WTC11 (cell line): ENCODE data around the gene SYT9. TPM values are rescaled to one million over a fixed set of nuclear protein-coding genes. Genes with fewer than 3 reads are reported as not detected.

Source experiments
- ATAC-seq: fragments of 200-7000 bp; cut with Tn5 transposase; 2 replicates; pipeline ENCODE4 v1.10.0; 2021; ENCODE audit warnings: mild to moderate bottlenecking, moderate library complexity
- CTCF ChIA-PET: fragments of 300-600 bp; sonication (Branson Sonifier 250); formaldehyde crosslinking; loops from one replicate; lab custom pipeline; 2021; ENCODE audit warnings: antibody characterized with exemption; lab: Charles Lee
- POLR2A ChIA-PET: fragments of 350-600 bp; sonication (Branson Sonifier 250); formaldehyde crosslinking; loops from one replicate; lab custom pipeline; 2021; ENCODE audit warnings: antibody characterized with exemption; lab: Charles Lee
- DNase-seq: peaks from one replicate; pipeline ENCODE4 v3.0.0; 2021; ENCODE audit warnings: low spot score
- H3K27ac Mint-ChIP-seq: 2 replicates; pipeline ENCODE4 v1.8.0; 2021; ENCODE audit warnings: mixed read lengths
- H3K27me3 Mint-ChIP-seq: 2 replicates; pipeline ENCODE4 v1.8.0; 2021; ENCODE audit warnings: low read depth, mild to moderate bottlenecking, moderate library complexity, mixed read lengths
- H3K36me3 Mint-ChIP-seq: 2 replicates; pipeline ENCODE4 v1.8.0; 2021; ENCODE audit warnings: mixed read lengths
- H3K4me1 Mint-ChIP-seq: 2 replicates; pipeline ENCODE4 v1.8.0; 2022; ENCODE audit warnings: mixed read lengths
- H3K4me3 Mint-ChIP-seq: 2 replicates; pipeline ENCODE4 v1.8.0; 2021; ENCODE audit warnings: mild to moderate bottlenecking, moderate library complexity, mixed read lengths
- H3K9me3 Mint-ChIP-seq: 2 replicates; pipeline ENCODE4 v1.8.0; 2021; ENCODE audit warnings: mixed read lengths
- AR ChIP-seq: fragments of 250-450 bp; sonication (Bioruptor Pico); IDR thresholded peaks from 2 replicates; pipeline ENCODE4 v1.9.0; 2021; ENCODE audit warnings: mild to moderate bottlenecking
- ARID4B ChIP-seq: sonication (generic); formaldehyde crosslinking; IDR thresholded peaks from 2 replicates; pipeline ENCODE4 v1.8.0; 2023; ENCODE audit warnings: missing genetic modification reagents, mild to moderate bottlenecking, borderline replicate concordance
- ERG ChIP-seq: fragments of 250-450 bp; sonication (Bioruptor Pico); IDR thresholded peaks from 2 replicates; pipeline ENCODE4 v1.8.0; 2021; ENCODE audit warnings: mild to moderate bottlenecking
- FOXK1 ChIP-seq: sonication (generic); formaldehyde crosslinking; IDR thresholded peaks from 2 replicates; pipeline ENCODE4 v1.8.0; 2022; ENCODE audit warnings: mild to moderate bottlenecking, moderate library complexity, missing genetic modification reagents
- GTF2I ChIP-seq: fragments of 250-450 bp; sonication (Bioruptor Pico); conservative IDR thresholded peaks from 2 replicates; pipeline ENCODE4 v1.4.0; 2021; ENCODE audit warnings: mild to moderate bottlenecking
- HMGA2 ChIP-seq: fragments of 250-450 bp; sonication (Bioruptor Pico); IDR thresholded peaks from 2 replicates; pipeline ENCODE4 v1.4.0; 2021; ENCODE audit warnings: mild to moderate bottlenecking, moderate library complexity
- MAX ChIP-seq: sonication (generic); formaldehyde crosslinking; IDR thresholded peaks from 2 replicates; pipeline ENCODE4 v1.8.0; 2022; ENCODE audit warnings: mild to moderate bottlenecking, missing genetic modification reagents
- MYBL2 ChIP-seq: sonication (generic); formaldehyde crosslinking; IDR thresholded peaks from 2 replicates; pipeline ENCODE4 v1.8.1; 2023; ENCODE audit warnings: mild to moderate bottlenecking, moderate library complexity, missing genetic modification reagents
- NR1H2 ChIP-seq: sonication (generic); formaldehyde crosslinking; IDR thresholded peaks from 2 replicates; pipeline ENCODE4 v1.9.0; 2021; ENCODE audit warnings: mild to moderate bottlenecking, moderate library complexity, missing genetic modification reagents
- NR2C2 ChIP-seq: sonication (generic); formaldehyde crosslinking; IDR thresholded peaks from 2 replicates; pipeline ENCODE4 v1.8.0; 2022; ENCODE audit warnings: mild to moderate bottlenecking, missing genetic modification reagents
- TEAD4 ChIP-seq: sonication (generic); formaldehyde crosslinking; IDR thresholded peaks from 2 replicates; pipeline ENCODE4 v1.8.0; 2022; ENCODE audit warnings: mild to moderate bottlenecking, missing genetic modification reagents
- TP53 ChIP-seq: sonication (generic); formaldehyde crosslinking; IDR thresholded peaks from 2 replicates; pipeline ENCODE4 v1.8.1; 2023; ENCODE audit warnings: mild to moderate bottlenecking, missing genetic modification reagents
- ZNF532 ChIP-seq: fragments of 250-450 bp; sonication (Bioruptor Pico); IDR thresholded peaks from 2 replicates; pipeline ENCODE4 v1.9.0; 2021; ENCODE audit warnings: mild to moderate bottlenecking, borderline replicate concordance
- total RNA-seq: library from RNA; stranded (reverse); gene quantifications from 3 replicates; pipeline ENCODE4 v1.2.3, GENCODE V29; 2021

SYT9 gene
- total RNA-seq, 1 experiment from 2014 or later, result 1.3 TPM

GRCh38 chr11:7204778-7205177, 46.9 kb upstream of the SYT9 start:
- ATAC-seq (no peak), DNase-seq (no peak)
- H3K4me3 Mint-ChIP-seq, result no peak overlapping the region
- CTCF ChIA-PET, result no interaction called here
- H3K27ac Mint-ChIP-seq, result no peak overlapping the region
- POLR2A ChIA-PET, result no interaction called here
- H3K9me3 Mint-ChIP-seq, result no peaks in the 10 kb centered on the region
- TF ChIP-seq MAX (CRISPR knock-in tag) (no peak), ZNF532 (CRISPR knock-in tag) (no peak), GTF2I (CRISPR knock-in tag) (no peak), TP53 (no peak)
- no peaks in the 10 kb centered on the region for H3K4me1 Mint-ChIP-seq
- no peaks in the 10 kb centered on the region for H3K36me3 Mint-ChIP-seq
- H3K27me3 Mint-ChIP-seq, result peaks cover 2% of the 10 kb centered on the region; the same call in 1 of the 2 replicates

GRCh38 chr11:7208391-7208790, 43.3 kb upstream of the SYT9 start:
- Mint-ChIP-seq H3K9me3 (no peaks in the 10 kb centered on the region), H3K4me1 (no peaks in the 10 kb centered on the region), H3K36me3 (no peaks in the 10 kb centered on the region), H3K4me3 (no peak overlapping the region), H3K27me3 (peaks cover 9% of the 10 kb centered on the region), H3K27ac (no peak overlapping the region)
- DNase-seq (no peak), ATAC-seq (no peak)
- TF ChIP-seq FOXK1 (CRISPR knock-in tag) (no peak), MYBL2 (CRISPR knock-in tag) (no peak), AR (no peak), ARID4B (CRISPR knock-in tag) (no peak), HMGA2 (no peak), TEAD4 (CRISPR knock-in tag) (no peak), GTF2I (CRISPR knock-in tag) (no peak), ERG (CRISPR knock-in tag) (no peak), NR2C2 (CRISPR knock-in tag) (no peak), NR1H2 (CRISPR knock-in tag) (no peak)
- POLR2A ChIA-PET, result no interaction called here
- CTCF ChIA-PET, result no interaction called here
